ENCODE results near the gene ANP32A.
"Not testable (repeated sequence)": the region's sequence is repeated elsewhere in the genome, so short reads cannot be mapped to it uniquely, and the experiment has no call there.

Gene ANP32A

GRCh38 chr15:68820295-68821189 is at the start of gene ANP32A:
ANP32A (minus strand) TSS chr15:68820895; CDS start chr15:68820751, 144 bp downstream.
- DNase-seq (ENCODE audit: low read depth, low spot score) = peak; percentile 84

DNA sequence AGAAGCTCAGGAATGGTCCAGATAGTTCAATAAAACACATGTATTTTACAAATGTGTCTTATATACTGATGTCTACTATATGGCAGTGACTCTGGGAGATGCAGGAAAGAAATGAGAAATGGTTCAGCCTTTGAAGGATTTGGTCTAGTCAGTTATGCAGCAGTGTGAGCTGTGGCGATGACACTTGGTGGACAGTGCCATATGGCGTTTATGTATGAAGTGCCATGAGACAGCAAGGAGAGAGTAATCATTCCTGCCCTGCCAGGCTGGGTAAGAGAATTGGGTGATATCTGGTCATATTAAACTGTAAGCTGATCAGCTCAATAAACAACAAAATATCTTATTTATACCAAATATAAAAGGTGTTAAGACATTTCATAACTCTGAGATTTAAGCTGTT is 47.6 kb upstream of the ANP32A start:
- no peak for DNase-seq (ENCODE audit: low read depth, low spot score)

GRCh38 chr15:68862415-68862814 is 41.7 kb upstream of the ANP32A start:
- DNase-seq (ENCODE audit: low read depth, low spot score) = no peak

- not testable (repeated sequence) for DNase-seq (ENCODE audit: low read depth, low spot score)
Measured at GRCh38 chr15:68858666-68859065, 38.0 kb upstream of the ANP32A start.

- DNase-seq (ENCODE audit: low read depth, low spot score) = not testable (repeated sequence)
Measured at GRCh38 chr15:68857443-68857842, 36.7 kb upstream of the ANP32A start.

DNA sequence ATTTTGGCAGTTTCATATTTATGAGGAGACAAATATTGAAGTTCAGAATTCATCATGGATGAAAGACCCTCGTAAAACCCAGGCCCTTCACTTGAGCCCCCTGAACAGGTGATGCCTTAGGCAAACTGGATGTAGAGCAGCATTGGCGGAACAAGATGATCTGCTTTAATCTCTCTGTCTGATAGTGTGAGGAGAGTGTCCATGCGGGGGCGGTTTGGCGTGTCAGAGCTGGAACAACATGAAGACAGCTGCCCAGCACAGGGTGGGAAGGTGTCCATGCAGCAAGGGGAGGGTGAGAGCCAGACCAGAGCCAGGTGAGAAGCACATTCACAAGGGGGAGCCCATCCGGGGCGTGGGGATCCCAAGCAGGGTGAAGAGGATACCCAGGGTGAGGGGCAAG is 31.8 kb upstream of the ANP32A start:
- no peak for DNase-seq (ENCODE audit: low read depth, low spot score)

GRCh38 chr15:68851971-68852370 is 31.3 kb upstream of the ANP32A start:
- DNase-seq (ENCODE audit: low read depth, low spot score) = no peak

GRCh38 chr15:68849497-68849896 is 28.8 kb upstream of the ANP32A start:
- no peak for DNase-seq (ENCODE audit: low read depth, low spot score)

DNA sequence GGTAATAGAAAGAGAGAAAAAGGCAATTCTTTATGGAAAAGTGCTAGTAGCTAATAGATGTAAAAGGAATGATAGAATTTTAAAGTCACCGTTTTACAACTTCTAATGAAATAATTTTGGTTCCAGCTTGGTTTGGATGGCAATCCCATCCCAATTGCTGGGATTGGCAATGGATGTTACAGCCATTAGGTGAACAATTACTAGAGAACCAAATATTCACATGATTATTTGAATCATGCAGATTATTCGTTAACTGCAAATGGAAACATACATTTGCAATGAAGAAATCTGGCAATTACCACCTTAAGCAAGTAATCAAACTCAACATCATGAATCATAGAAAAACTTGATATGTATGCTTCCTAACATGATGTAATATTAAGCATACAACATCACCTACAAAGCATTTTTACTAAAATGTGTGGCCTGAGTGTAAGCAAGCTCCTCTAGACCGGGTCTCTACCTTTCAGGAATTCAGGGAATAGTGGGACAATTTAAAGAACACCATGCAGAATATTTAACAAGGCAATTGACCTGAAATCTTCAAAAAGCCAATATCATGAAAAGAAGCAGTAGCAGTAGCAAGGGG is 26.2 kb upstream of the ANP32A start:
- DNase-seq (ENCODE audit: low read depth, low spot score) = no peak

- no peak for DNase-seq (ENCODE audit: low read depth, low spot score)
Measured at GRCh38 chr15:68844856-68845550, 24.3 kb upstream of the ANP32A start.

- no peak for DNase-seq (ENCODE audit: low read depth, low spot score)
Measured at GRCh38 chr15:68843425-68844311, 23.0 kb upstream of the ANP32A start.

DNA sequence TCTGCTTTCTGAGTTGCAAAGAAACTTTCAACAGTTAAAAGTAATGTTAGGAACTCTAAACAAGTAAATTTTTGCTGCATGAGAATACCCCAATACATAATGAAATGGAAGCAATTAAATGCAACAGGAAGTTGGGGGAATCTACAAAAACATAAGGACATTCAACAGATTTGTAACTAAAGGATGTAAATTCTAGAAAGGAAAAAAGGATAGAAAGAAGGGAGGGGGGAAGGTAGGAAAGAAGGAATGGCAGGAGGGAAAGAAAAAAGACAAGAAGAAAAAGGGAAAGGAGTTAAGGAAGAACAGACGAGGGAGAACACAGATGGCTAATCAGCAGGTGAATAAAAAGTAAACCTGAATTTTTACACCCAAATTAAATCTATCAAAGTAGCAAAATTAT is 22.3 kb upstream of the ANP32A start:
- no peak for DNase-seq (ENCODE audit: low read depth, low spot score)

DNA sequence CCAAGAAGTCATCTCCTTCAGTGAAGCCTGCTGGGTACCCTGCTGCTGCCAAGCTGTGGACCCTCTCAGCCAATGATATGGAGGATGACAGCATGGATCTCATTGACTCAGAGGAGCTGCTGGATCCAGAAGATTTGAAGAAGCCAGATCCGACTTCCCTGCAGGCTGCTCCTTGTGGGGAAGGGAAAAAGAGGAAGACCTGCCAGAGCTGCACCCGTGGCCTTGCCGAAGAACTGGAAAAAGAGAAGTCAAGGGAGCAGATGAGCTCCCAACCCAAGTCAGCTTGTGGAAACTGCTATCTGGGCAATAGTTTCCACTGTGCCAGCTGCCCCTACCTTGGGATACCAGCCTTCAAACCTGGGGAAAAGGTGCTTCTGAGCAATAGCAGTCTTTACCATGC is 13.7 kb upstream of the ANP32A start:
- DNase-seq (ENCODE audit: low read depth, low spot score) = no peak

GRCh38 chr15:68833700-68834331 is 13.1 kb upstream of the ANP32A start:
- DNase-seq (ENCODE audit: low read depth, low spot score) = no peak

GRCh38 chr15:68830141-68830785 is 9.6 kb upstream of the ANP32A start:
- DNase-seq (ENCODE audit: low read depth, low spot score) = no peak

DNA sequence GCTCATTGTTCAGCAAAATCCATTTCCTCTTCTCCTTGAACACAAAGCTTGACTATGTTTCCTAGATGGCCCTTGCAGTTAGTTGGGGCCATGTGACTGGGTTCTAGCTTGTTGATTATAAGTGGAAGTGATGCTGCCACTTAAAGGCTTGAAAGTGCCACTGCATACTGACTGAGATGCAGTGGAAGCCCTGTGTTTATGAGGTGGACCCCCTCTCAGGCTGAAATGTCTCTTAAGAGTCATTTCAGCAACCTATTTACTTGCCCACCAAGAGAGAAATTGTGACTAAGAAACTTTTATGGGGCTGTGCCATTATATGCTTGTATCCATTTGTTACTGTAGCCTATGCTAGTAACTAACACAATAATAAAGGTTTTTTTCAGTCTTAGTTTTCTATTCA is 8.4 kb upstream of the ANP32A start:
- DNase-seq (ENCODE audit: low read depth, low spot score) = no peak

- DNase-seq (ENCODE audit: low read depth, low spot score) = no peak
Measured at GRCh38 chr15:68823561-68823960, 2.9 kb upstream of the ANP32A start.

- DNase-seq (ENCODE audit: low read depth, low spot score) = no peak
Measured at GRCh38 chr15:68822818-68823217, 2.1 kb upstream of the ANP32A start.

DNA sequence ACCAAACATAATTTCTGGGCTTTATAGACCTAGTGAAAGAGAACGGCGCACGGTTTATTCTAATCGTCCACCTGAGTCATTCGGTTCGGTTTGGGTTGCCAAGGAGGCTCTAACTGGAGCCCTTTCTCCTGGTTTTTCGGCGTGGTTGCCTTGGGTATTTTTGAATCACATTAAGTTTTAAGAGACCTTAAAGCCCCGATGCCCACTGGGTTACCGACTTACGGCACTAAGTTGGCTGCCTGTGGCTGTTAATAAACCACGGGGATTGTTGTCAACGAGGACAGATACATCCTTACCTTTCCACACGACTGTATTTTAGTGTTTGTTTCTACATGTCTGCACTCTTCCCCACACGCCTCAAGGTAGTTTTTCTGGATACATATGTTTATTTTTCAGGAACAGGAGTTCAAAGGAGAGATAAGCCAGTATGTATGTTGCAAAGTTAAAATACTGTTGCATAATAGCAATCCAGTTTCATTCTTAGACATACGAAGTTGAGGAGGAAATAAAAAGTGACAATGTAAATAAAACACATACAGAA is 1.2 kb upstream of the ANP32A start:
- no peak for DNase-seq (ENCODE audit: low read depth, low spot score)

GRCh38 chr15:68821190-68821840 is 620 bp upstream of the ANP32A start:
- DNase-seq (ENCODE audit: low read depth, low spot score) = no peak
